ENCODE results near the gene DSG4.

DSG4 gene

DNA sequence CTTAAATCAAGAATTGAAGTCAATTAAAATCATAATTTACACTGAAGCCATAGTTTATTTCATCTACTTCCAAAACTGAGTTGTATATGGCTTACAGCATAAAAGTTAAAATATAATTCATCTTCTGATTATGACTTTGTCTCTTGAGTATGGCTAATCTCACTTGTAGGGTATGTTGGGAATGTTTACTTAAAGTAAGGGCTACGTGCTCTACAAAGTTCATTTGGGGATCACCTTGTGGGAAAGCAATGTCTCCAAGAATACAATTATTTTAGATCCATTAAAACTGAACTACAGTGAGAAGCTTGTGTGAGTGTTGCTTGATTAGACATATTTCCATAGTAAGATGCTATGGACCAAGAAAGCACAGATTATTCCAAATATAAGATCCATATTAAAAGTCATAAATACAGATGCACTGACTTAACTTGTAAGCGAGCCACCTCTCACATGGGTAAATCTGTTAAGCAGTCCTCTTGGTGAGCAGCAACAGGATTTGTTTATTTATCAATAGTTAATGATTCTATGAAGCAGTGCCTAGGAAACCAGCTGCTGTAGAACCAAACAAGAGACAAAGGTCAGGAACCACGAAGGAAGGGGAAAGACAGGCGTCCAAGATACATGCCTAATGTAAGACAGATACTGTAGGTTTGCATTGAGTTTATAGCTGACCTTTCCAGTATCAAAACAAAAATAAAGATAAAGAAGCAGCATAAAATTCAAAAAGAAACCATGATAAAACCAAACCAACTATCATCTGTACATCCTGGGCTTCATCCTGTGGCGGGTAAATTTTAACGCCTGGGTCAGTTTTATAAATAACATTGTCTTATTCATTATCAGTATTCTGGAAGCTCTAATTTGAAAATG lies 24.8 kb downstream of the DSG4 start:
- ATAC-seq: no peak

DNA sequence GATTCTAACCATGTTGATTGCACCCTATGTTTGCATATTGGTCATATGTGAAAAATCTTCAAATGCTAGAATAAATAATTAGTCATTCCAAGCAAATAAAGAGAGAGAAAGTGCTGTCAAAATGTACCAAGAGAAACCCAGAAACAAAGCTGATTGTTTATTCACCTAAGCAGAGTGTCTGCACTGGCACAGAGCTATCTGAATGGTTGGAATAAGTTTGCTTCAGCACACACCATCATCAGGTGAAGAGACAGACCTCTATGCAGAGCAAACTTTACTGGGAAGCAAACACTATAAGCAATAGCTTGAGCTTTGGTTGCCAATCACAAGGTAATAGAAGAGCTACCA lies 25.4 kb downstream of the DSG4 start:
- no peak for ATAC-seq
- TF ChIP-seq GLIS3 (CRISPR knock-in tag; IDR thresholded peaks at IDR 0.05): no peak
- no peak for TF ChIP-seq OSR1 (CRISPR knock-in tag; IDR thresholded peaks at IDR 0.05)
- TF ChIP-seq, protein P1, sequence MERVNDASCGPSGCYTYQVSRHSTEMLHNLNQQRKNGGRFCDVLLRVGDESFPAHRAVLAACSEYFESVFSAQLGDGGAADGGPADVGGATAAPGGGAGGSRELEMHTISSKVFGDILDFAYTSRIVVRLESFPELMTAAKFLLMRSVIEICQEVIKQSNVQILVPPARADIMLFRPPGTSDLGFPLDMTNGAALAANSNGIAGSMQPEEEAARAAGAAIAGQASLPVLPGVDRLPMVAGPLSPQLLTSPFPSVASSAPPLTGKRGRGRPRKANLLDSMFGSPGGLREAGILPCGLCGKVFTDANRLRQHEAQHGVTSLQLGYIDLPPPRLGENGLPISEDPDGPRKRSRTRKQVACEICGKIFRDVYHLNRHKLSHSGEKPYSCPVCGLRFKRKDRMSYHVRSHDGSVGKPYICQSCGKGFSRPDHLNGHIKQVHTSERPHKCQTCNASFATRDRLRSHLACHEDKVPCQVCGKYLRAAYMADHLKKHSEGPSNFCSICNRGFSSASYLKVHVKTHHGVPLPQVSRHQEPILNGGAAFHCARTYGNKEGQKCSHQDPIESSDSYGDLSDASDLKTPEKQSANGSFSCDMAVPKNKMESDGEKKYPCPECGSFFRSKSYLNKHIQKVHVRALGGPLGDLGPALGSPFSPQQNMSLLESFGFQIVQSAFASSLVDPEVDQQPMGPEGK (CRISPR knock-in tag; IDR thresholded peaks at IDR 0.05; ENCODE audit: borderline replicate concordance): no peak
- no peak for TF ChIP-seq ZNF8 (CRISPR knock-in tag; IDR thresholded peaks at IDR 0.05)
- no peak for TF ChIP-seq ZNF70 (CRISPR knock-in tag; IDR thresholded peaks at IDR 0.05)
- no peak for TF ChIP-seq ESRRG (CRISPR knock-in tag; IDR thresholded peaks at IDR 0.05)
- TF ChIP-seq CSDC2 (CRISPR knock-in tag; IDR thresholded peaks at IDR 0.05): no peak
- no peak for TF ChIP-seq TCF4 (CRISPR knock-in tag; IDR thresholded peaks at IDR 0.05; ENCODE audit: borderline replicate concordance)
- no peak for TF ChIP-seq ISL1 (CRISPR knock-in tag; IDR thresholded peaks at IDR 0.05)
- TF ChIP-seq SNAI2 (CRISPR knock-in tag; IDR thresholded peaks at IDR 0.05): no peak
- no peak for TF ChIP-seq ARNTL (CRISPR knock-in tag; IDR thresholded peaks at IDR 0.05; ENCODE audit: borderline replicate concordance, low read depth)
- TF ChIP-seq PPARA (CRISPR knock-in tag; IDR thresholded peaks at IDR 0.05; ENCODE audit: borderline replicate concordance): no peak
- TF ChIP-seq, protein P2, sequence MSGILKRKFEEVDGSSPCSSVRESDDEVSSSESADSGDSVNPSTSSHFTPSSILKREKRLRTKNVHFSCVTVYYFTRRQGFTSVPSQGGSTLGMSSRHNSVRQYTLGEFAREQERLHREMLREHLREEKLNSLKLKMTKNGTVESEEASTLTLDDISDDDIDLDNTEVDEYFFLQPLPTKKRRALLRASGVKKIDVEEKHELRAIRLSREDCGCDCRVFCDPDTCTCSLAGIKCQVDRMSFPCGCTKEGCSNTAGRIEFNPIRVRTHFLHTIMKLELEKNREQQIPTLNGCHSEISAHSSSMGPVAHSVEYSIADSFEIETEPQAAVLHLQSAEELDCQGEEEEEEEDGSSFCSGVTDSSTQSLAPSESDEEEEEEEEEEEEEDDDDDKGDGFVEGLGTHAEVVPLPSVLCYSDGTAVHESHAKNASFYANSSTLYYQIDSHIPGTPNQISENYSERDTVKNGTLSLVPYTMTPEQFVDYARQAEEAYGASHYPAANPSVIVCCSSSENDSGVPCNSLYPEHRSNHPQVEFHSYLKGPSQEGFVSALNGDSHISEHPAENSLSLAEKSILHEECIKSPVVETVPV (CRISPR knock-in tag; IDR thresholded peaks at IDR 0.05): no peak
- TF ChIP-seq, protein P3, sequence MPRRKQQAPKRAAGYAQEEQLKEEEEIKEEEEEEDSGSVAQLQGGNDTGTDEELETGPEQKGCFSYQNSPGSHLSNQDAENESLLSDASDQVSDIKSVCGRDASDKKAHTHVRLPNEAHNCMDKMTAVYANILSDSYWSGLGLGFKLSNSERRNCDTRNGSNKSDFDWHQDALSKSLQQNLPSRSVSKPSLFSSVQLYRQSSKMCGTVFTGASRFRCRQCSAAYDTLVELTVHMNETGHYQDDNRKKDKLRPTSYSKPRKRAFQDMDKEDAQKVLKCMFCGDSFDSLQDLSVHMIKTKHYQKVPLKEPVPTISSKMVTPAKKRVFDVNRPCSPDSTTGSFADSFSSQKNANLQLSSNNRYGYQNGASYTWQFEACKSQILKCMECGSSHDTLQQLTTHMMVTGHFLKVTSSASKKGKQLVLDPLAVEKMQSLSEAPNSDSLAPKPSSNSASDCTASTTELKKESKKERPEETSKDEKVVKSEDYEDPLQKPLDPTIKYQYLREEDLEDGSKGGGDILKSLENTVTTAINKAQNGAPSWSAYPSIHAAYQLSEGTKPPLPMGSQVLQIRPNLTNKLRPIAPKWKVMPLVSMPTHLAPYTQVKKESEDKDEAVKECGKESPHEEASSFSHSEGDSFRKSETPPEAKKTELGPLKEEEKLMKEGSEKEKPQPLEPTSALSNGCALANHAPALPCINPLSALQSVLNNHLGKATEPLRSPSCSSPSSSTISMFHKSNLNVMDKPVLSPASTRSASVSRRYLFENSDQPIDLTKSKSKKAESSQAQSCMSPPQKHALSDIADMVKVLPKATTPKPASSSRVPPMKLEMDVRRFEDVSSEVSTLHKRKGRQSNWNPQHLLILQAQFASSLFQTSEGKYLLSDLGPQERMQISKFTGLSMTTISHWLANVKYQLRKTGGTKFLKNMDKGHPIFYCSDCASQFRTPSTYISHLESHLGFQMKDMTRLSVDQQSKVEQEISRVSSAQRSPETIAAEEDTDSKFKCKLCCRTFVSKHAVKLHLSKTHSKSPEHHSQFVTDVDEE (CRISPR knock-in tag; IDR thresholded peaks at IDR 0.05): no peak

More for the DNA sequence above, 24.8 kb downstream of the DSG4 start:
- TF ChIP-seq ZC3H10 (CRISPR knock-in tag; IDR thresholded peaks at IDR 0.05) (no peak), ZFP3 (CRISPR knock-in tag; IDR thresholded peaks at IDR 0.05) (no peak), ZNF8 (CRISPR knock-in tag; IDR thresholded peaks at IDR 0.05) (no peak), PPARA (CRISPR knock-in tag; IDR thresholded peaks at IDR 0.05; ENCODE audit: borderline replicate concordance) (no peak), ARNTL (CRISPR knock-in tag; IDR thresholded peaks at IDR 0.05; ENCODE audit: borderline replicate concordance, low read depth) (no peak), SNAI2 (CRISPR knock-in tag; IDR thresholded peaks at IDR 0.05) (no peak)

DNA sequence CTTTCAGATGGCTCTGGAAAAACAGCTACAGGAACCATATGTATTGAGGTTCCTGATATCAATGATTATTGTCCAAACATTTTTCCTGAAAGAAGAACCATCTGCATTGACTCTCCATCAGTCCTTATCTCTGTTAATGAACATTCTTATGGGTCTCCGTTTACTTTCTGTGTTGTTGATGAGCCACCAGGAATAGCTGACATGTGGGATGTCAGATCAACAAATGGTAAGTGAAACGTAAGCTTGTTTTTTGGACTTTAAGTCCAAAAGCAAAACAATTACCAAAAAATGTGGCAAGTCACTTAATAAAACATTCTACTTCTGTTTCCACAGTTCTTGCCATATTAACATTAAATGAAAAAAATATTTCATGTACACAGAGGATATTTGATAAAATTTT lies 26.8 kb downstream of the DSG4 start:
- TF ChIP-seq OSR1 (CRISPR knock-in tag; IDR thresholded peaks at IDR 0.05) (no peak), ZFP3 (CRISPR knock-in tag; IDR thresholded peaks at IDR 0.05) (no peak), BACH2 (CRISPR knock-in tag; IDR thresholded peaks at IDR 0.05; ENCODE audit: borderline replicate concordance) (no peak), ZNF8 (CRISPR knock-in tag; IDR thresholded peaks at IDR 0.05) (no peak), TOX (CRISPR knock-in tag; IDR thresholded peaks at IDR 0.05; ENCODE audit: borderline replicate concordance) (no peak), ZFP30 (CRISPR knock-in tag; IDR thresholded peaks at IDR 0.05) (no peak), PPARA (CRISPR knock-in tag; IDR thresholded peaks at IDR 0.05; ENCODE audit: borderline replicate concordance) (no peak), GLIS3 (CRISPR knock-in tag; IDR thresholded peaks at IDR 0.05) (no peak), ARNTL (CRISPR knock-in tag; IDR thresholded peaks at IDR 0.05; ENCODE audit: borderline replicate concordance, low read depth) (no peak), ZC3H10 (CRISPR knock-in tag; IDR thresholded peaks at IDR 0.05) (no peak), CSDC2 (CRISPR knock-in tag; IDR thresholded peaks at IDR 0.05) (no peak), TCF4 (CRISPR knock-in tag; IDR thresholded peaks at IDR 0.05; ENCODE audit: borderline replicate concordance) (no peak), ESRRG (CRISPR knock-in tag; IDR thresholded peaks at IDR 0.05) (no peak)
- TF ChIP-seq, protein P4, sequence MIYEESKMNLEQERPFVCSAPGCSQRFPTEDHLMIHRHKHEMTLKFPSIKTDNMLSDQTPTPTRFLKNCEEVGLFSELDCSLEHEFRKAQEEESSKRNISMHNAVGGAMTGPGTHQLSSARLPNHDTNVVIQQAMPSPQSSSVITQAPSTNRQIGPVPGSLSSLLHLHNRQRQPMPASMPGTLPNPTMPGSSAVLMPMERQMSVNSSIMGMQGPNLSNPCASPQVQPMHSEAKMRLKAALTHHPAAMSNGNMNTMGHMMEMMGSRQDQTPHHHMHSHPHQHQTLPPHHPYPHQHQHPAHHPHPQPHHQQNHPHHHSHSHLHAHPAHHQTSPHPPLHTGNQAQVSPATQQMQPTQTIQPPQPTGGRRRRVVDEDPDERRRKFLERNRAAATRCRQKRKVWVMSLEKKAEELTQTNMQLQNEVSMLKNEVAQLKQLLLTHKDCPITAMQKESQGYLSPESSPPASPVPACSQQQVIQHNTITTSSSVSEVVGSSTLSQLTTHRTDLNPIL (CRISPR knock-in tag; IDR thresholded peaks at IDR 0.05; ENCODE audit: low read depth): no peak
- TF ChIP-seq, protein P3 (CRISPR knock-in tag; IDR thresholded peaks at IDR 0.05): no peak
- TF ChIP-seq, protein P1 (CRISPR knock-in tag; IDR thresholded peaks at IDR 0.05; ENCODE audit: borderline replicate concordance): no peak
- TF ChIP-seq, protein P5, sequence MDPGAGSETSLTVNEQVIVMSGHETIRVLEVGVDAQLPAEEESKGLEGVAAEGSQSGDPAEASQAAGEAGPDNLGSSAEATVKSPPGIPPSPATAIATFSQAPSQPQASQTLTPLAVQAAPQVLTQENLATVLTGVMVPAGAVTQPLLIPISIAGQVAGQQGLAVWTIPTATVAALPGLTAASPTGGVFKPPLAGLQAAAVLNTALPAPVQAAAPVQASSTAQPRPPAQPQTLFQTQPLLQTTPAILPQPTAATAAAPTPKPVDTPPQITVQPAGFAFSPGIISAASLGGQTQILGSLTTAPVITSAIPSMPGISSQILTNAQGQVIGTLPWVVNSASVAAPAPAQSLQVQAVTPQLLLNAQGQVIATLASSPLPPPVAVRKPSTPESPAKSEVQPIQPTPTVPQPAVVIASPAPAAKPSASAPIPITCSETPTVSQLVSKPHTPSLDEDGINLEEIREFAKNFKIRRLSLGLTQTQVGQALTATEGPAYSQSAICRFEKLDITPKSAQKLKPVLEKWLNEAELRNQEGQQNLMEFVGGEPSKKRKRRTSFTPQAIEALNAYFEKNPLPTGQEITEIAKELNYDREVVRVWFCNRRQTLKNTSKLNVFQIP (CRISPR knock-in tag; IDR thresholded peaks at IDR 0.05; ENCODE audit: borderline replicate concordance, low read depth): no peak
- ATAC-seq: no peak
